RWPE2 (cell line): ENCODE data around the gene PILRA.
"Not testable (repeated sequence)": the region's sequence is repeated elsewhere in the genome, so short reads cannot be mapped to it uniquely, and the experiment has no call there.

Experiments used
- ATAC-seq: fragments of 200-7000 bp; cut with Tn5 transposase; 3 replicates; pipeline ENCODE4 v1.9.1; 2021; ENCODE audit warnings: low read depth
- DNase-seq: peaks from one replicate; pipeline ENCODE4 v3.0.0-alpha.2; 2020; ENCODE audit warnings: low spot score
- H3K27ac ChIP-seq: fragments of 450-650 bp; 2 replicates; pipeline ENCODE4 v1.5.1; 2017; ENCODE audit warnings: mild to moderate bottlenecking; ENCODE audit not compliant: poor library complexity, severe bottlenecking
- H3K27me3 ChIP-seq: fragments of 250-450 bp; sonication (Bioruptor Pico); 2 replicates; pipeline ENCODE4 v1.5.1; 2021; ENCODE audit warnings: mild to moderate bottlenecking, moderate library complexity; ENCODE audit not compliant: insufficient read depth, poor library complexity, severe bottlenecking
- H3K36me3 ChIP-seq: fragments of 250-450 bp; sonication (Bioruptor Pico); 2 replicates; pipeline ENCODE4 v1.5.1; 2020; ENCODE audit warnings: low read depth, mild to moderate bottlenecking, moderate library complexity
- H3K4me1 ChIP-seq: fragments of 250-450 bp; sonication (Bioruptor Pico); 2 replicates; pipeline ENCODE4 v1.5.1; 2021; ENCODE audit warnings: mild to moderate bottlenecking, moderate library complexity; ENCODE audit not compliant: insufficient read depth, poor library complexity, severe bottlenecking
- H3K4me3 ChIP-seq: fragments of 250-450 bp; sonication (Bioruptor Pico); 2 replicates; pipeline ENCODE4 v1.5.1; 2021; ENCODE audit warnings: mild to moderate bottlenecking, moderate library complexity; ENCODE audit not compliant: severe bottlenecking
- H3K9me3 ChIP-seq: fragments of 250-450 bp; sonication (Bioruptor Pico); 2 replicates; pipeline ENCODE4 v1.5.1; 2021; ENCODE audit warnings: mild to moderate bottlenecking, moderate library complexity; ENCODE audit not compliant: severe bottlenecking
- CTCF ChIP-seq: fragments of 450-650 bp; IDR thresholded peaks from one replicate; pipeline ENCODE4 v1.5.1; 2017; ENCODE audit warnings: mild to moderate bottlenecking, moderate library complexity; ENCODE audit not compliant: poor library complexity, severe bottlenecking

PILRA gene

GRCh38 chr7:100342765-100343164, 30.5 kb upstream of the PILRA start:
- Histone ChIP-seq H3K9me3 (no peaks in the 10 kb centered on the region), H3K27ac (no peak overlapping the region), H3K36me3 (peaks cover 87% of the 10 kb centered on the region), H3K4me3 (no peak overlapping the region), H3K27me3 (no peaks in the 10 kb centered on the region), H3K4me1 (peaks cover 26% of the 10 kb centered on the region)
- DNase-seq (no peak), ATAC-seq (no peak)
- no peak for TF ChIP-seq CTCF

GRCh38 chr7:100344124-100344559, 29.1 kb upstream of the PILRA start:
- peaks cover 21% of the 10 kb centered on the region for H3K4me1 ChIP-seq
- not testable (repeated sequence) for H3K9me3 ChIP-seq, DNase-seq, ATAC-seq, H3K27me3 ChIP-seq, H3K4me3 ChIP-seq
- peak overlapping the region; percentile 26 for H3K27ac ChIP-seq
- peaks cover 91% of the 10 kb centered on the region for H3K36me3 ChIP-seq

GRCh38 chr7:100344560-100345287, 28.6 kb upstream of the PILRA start:
- Histone ChIP-seq H3K36me3 (peaks cover 91% of the 10 kb centered on the region), H3K27ac (peak overlapping the region; percentile 26), H3K4me1 (peaks cover 21% of the 10 kb centered on the region)
- H3K9me3 ChIP-seq, DNase-seq, H3K4me3 ChIP-seq, H3K27me3 ChIP-seq: not testable (repeated sequence)
- peak; percentile 84 for ATAC-seq
- peak; percentile 39 for TF ChIP-seq CTCF

GRCh38 chr7:100345288-100345672, 28.0 kb upstream of the PILRA start:
- Histone ChIP-seq H3K4me1 (peaks cover 21% of the 10 kb centered on the region), H3K36me3 (peaks cover 93% of the 10 kb centered on the region), H3K27ac (peak overlapping the region; percentile 26)
- ATAC-seq: peak; percentile 33; the same call in 1 of the 3 replicates
- peak; percentile 40 for TF ChIP-seq CTCF
- not testable (repeated sequence) for DNase-seq, H3K4me3 ChIP-seq, H3K9me3 ChIP-seq, H3K27me3 ChIP-seq

- Histone ChIP-seq H3K27ac (no peak overlapping the region), H3K36me3 (peaks cover 92% of the 10 kb centered on the region), H3K4me3 (no peak overlapping the region), H3K27me3 (no peaks in the 10 kb centered on the region), H3K9me3 (no peaks in the 10 kb centered on the region), H3K4me1 (peaks cover 7% of the 10 kb centered on the region)
- DNase-seq (no peak), ATAC-seq (no peak)
- no peak for TF ChIP-seq CTCF
Measured at GRCh38 chr7:100346921-100347320, 26.4 kb upstream of the PILRA start.
